ENCODE measurements around the gene PMEPA1. TPM values are rescaled to one million over a fixed set of nuclear protein-coding genes. Genes with fewer than 3 reads are reported as not detected.

PMEPA1 gene
- total RNA-seq, 1 experiment from 2014 or later = 12.2 TPM

DNA sequence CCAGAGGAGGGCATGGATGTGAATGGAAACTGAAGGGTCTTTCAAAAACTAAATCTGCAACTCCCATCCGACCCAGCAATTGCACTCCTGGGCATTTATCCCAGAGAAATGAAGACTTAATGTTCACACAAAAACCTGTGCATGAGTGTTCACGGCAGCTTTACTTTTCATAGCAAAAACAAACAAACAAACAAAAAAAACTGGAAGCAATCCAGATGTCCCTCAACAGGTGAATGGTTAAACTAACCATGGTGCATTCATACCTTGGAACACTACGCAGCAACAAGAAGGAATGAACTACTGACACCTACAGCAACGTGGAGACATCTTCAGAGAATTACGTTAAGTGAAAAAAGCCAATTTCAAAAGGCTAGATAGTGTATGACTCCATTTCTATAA, 32.2 kb downstream of the PMEPA1 start:
- DNase-seq (ENCODE audit: low read depth) = no peak

DNA sequence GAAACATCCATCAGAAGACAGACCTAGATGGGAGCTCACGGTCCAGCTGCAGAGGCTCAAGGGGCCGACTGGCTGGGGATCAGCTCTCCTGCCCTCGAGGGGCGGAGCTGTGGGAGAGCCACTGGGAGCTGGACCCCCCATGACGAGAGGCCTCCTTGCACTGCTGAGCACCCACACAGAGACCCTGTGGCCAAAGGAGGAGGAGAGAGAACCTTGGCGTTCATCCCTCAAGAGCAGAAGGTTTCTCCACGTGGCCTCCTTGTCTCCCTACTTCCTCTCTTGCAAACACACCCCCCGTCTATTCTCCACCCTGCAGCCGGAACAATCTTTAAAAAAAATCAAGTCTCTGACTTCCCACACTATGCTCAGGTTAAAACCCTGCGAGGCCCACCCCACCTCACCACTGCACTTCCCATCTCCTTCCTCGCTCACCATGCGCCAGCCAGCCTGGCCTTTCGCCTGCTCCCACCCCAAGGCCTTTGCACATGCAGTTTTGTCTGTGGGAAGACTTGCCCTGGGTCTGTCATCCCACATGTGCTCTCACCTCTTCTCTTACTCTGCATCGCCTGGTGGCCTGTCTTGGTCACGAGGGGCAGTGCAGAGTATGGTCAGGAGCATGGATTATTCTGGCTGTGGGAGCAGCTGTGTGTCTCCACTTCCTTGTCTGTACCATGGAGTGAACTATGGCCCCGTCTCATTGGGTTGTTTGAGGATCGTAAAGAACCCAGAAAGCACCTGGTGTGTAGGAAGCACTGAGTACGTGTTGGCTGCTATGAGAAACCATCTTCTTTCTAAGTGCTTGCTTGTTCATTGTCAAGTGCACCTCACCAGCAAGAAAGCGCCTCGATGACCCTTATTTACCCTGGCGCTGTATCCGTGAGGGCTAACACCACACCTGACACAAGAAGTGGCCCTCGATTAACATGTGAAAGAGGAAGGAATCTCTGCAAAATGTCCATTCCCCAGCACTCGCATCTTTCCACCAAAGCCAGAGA, 32.9 kb downstream of the PMEPA1 start:
- no peak for DNase-seq (ENCODE audit: low read depth)

- DNase-seq (ENCODE audit: low read depth) = no peak
These were observed 34.0 kb downstream of the PMEPA1 start for GRCh38 chr20:57675773-57676172.

DNA sequence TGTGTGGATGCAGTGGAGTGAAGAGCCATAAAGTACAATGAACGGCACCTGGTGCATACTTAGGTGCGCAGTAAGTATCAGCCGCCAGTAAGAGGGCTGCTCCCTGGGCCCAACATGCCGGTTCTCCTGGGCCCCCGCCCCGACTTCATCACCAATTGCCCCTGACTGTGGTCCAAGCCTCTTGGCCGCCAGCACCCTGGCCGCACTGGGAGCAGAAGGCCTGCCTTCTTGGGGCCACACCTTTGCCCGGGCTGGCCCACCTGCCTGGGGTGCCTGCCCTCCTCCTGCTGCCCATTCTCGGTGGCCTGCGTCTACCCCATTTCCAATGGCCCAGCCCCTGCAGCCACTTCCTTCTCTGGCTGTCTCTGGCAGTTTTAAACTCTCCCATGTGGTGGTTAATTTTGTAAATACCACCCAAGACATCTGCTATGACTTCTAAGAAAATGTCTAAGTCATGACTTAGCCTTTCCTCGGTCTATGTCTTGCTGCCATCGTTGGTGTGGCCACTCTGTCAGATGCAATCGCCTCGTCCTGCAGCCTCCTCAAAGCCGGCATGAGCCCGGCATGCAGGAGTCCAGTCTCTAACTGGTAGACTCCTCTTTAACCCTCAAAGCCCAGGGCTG, 36.8 kb downstream of the PMEPA1 start:
- DNase-seq (ENCODE audit: low read depth) = no peak

GRCh38 chr20:57672164-57672563, 37.7 kb downstream of the PMEPA1 start:
- DNase-seq (ENCODE audit: low read depth) = no peak

DNA sequence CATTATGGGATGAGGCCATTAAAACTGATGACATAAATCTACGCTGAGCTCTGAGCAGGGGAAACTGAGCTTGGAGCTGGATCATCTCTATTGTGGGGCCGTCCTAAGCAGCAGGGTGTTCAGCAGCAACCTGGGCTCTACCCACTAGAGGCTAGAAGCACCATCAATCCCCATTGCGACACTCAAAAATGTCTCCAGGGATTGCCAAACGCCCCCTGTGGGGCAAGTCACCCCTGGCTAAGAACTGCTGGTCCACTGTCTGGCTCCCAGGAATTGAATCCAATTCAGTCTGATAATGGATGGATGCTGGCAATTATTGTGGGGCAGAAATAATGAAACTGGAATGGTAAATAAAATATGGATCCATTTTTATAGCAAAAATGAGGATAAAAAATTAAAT, 38.2 kb downstream of the PMEPA1 start:
- DNase-seq (ENCODE audit: low read depth) = no peak

- DNase-seq (ENCODE audit: low read depth) = no peak
These were observed 38.8 kb downstream of the PMEPA1 start for GRCh38 chr20:57671072-57671391.

DNA sequence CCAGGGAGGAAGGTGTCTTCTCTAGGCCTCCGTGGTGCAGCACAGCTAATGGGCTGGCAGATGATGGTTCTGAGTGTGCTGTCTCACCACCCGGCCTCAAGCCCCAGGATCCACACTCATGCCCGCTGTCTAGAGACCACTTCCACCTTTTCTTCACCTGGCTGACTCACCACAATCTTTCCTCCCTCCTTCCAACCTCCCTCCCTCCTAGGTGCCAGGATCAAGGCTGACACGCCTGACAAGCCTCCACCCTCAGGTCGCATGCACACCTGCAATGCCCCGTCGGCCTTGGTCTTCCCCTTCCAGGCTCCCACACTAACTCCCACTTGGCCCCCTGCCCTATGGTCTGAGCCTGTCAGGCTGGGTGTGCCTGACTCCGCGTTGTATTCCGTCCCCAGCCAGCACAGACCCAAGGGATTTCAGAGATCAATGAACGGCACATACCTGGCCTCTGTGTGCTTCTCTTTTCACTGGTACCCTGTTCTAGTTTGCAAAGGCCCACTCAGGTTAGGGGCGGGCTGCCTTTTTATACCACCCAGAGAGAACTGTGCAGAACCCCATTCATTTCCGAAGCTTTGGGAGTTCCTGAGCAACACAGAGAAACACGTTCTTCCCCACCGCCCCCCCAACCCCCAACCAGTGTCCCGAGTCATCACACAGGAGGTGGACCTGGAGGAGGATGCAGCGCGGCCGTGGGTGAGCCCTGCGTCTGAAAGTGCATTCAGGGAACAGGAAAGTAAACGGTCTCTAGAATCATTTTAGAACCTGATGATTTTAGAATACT, 39.3 kb downstream of the PMEPA1 start:
- no peak for DNase-seq (ENCODE audit: low read depth)

DNA sequence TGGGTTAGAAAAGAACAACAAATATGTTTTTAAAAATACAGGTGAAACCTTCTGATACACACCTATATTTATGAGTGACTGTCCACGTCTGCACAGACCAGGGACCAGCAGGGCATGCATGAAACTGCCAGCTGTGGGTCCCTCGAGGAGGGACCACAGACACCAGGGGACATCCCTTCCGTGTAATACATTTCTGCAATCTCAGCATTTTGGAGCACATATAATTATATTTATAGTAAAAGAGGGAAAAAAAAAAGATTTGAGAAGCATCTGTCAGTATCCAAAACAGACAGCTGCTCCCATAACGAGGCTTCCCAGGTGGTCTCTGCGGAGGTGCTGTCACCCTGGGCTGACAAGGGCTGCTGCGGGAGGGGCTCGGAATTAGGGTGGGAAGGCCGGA, 40.2 kb downstream of the PMEPA1 start:
- no peak for DNase-seq (ENCODE audit: low read depth)

DNA sequence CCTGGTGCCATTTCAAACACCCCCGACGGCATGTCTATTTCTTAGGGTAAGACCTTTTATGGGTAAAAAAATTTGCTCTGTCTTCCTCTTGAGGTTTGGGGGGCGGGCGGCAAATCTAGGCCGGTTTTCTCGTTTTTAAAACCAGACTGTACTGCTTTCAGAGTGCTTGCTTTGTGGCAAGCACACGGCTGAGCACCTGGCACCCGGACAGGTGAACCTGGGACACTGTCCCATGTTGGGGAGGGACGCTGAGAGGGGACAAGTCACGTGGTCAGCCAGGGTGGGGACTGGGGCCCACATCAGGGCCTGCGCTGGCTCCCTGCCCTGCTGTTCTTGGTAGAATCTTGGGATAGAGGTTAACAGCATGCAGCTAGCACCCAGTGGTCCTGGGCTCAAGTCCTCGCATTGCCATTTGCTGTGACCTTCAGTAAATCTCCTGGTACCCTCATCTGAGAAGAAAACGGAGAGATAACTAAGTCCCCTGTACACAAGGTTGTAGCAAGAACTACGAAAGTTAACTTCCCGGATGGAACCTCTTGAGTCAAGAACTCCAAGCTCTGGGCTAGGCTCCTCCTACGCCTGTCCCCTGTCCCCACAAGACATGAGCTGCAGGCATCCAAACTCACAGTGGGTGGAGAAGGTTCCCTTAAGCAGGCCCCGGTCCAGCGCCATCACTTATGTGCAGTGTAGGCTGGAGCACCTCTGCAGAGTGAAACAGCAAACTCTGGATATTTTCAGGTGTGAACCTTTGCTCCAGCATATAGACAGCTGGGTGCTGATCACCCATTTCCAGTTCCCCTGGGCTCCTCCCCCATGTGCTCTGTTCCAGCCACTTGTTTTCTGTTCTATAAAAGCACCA, 41.7 kb downstream of the PMEPA1 start:
- no peak for DNase-seq (ENCODE audit: low read depth)

DNA sequence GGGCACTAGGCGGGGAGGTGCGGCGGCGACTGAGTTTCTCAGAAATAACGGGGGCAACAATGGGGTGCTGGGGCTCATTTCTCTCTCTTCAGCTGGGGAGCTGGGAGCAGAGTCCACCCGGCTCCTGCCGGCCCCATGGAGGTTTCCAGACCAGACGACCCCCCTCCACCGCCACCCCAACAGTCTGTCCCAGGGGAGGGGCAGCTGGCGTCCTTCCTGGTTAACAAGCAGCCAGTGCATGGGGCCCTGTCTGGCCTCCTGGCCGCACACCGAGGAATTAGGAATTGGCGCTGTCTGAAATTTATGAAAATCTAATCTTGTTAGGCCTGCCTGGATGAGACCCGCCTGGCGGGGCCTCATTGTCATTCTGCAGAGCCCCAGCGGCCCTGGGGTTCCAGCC, 42.4 kb downstream of the PMEPA1 start:
- no peak for DNase-seq (ENCODE audit: low read depth)

- no peak for DNase-seq (ENCODE audit: low read depth)
These were observed 43.0 kb downstream of the PMEPA1 start for GRCh38 chr20:57666834-57667157.

- DNase-seq (ENCODE audit: low read depth) = no peak
These were observed 43.5 kb downstream of the PMEPA1 start for GRCh38 chr20:57666106-57666833.

- no peak for DNase-seq (ENCODE audit: low read depth)
These were observed 44.2 kb downstream of the PMEPA1 start for GRCh38 chr20:57665589-57665971.

DNA sequence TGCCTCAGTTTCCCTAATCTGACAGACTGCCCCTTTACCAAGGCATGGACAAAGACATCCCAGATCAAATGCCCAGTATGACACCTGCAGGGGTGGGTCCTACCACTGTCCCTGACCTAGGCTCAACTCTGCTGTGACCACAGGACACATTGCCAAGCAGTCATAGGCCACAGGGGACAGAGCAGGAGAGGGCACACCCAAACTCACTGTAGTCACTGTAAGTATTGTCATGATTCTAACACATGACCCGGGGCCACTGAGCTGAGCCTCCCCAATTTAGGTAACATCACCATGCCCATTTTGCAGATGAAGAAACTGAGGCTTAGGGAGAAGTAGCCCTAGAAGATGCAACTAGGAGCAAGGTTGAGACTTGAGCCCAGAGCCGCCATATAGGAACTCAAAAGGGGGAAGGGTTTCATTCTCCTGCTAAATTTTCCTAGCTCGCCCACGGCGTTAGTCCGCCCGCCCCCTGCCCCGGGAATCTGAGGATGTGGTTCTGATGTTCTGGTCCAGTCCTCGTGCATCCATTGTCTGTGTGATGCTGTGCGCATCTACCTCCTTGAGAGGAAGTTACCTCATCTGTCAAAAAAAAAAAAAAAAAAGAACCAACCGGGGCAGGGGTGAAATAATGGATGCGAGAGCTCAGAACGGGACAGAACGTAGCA, 44.8 kb downstream of the PMEPA1 start:
- no peak for DNase-seq (ENCODE audit: low read depth)

DNA sequence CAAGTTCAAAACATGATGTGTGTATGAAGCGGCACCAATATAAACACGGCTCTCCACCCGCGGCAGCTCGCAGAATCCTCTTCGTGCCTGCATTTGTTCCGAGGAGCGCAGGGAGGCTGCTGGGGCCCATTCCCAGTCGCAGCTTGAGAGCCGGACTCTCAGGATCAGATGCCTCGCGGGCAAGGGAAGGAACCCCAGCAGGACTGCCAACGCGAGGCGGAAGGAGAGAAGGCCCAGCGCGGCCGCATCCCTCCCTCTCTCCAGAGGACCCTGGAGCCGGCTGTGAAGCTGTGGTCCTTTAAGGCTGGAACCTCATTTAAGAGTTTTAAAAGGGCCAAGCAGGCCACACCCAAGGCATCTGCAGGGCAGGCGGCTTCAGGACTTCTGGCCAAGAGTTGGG, 45.3 kb downstream of the PMEPA1 start:
- no peak for DNase-seq (ENCODE audit: low read depth)

DNA sequence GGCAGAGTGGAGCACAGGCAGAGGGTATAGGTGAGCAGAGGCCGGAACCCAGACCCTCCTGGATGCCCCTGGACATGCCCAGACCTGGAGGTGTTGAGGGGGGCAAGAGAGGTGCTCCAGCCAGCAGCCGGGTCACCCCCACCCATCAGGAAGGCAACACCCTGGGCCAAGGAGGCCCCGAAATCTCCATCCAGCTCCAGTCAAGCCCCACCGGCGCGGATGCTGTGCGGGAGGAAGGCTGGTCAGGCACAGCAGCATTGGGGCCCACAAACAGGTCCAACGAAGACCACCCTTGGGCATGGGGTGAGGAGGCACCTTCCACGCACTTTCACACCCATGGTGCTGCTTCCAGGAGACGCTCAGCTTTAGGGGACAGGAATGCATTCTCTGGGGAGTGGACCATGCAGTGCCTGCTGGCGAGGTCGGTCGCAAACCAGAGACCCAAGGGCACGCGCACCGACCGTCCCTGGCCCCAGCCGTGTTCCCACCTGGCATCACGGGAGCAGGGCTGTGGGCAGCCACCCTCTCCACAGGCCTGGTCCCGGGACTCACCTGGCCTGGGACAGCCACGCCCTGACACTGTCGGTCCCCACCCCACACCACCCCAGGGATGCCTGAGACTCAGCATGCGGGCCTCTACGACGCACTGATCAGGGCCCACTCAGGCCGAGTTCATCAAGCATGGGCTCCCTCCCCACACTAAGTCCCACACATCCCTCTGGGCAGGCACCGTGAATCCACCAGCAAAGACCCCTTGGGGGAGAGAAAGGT, 45.9 kb downstream of the PMEPA1 start:
- DNase-seq (ENCODE audit: low read depth) = no peak

DNA sequence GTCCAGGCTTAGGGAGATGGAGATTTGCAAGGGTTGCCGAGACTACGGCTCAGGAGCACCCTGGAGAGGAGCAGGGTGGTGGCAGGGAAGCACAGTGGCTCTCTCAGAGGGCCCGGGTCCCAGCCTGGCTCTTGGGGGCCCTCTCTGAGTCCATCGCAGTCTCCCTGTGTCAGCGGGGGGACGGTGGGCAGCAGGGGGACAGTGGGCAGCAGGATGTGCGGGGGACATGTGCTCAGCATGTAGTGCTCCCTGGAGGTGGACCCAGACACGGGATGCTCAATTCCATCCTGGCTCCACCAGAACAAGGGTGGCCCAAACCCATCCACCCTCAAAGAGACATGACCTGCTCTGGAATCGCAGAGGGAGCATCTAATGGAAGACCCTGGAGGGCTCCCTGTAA, 46.6 kb downstream of the PMEPA1 start:
- DNase-seq (ENCODE audit: low read depth) = no peak

DNA sequence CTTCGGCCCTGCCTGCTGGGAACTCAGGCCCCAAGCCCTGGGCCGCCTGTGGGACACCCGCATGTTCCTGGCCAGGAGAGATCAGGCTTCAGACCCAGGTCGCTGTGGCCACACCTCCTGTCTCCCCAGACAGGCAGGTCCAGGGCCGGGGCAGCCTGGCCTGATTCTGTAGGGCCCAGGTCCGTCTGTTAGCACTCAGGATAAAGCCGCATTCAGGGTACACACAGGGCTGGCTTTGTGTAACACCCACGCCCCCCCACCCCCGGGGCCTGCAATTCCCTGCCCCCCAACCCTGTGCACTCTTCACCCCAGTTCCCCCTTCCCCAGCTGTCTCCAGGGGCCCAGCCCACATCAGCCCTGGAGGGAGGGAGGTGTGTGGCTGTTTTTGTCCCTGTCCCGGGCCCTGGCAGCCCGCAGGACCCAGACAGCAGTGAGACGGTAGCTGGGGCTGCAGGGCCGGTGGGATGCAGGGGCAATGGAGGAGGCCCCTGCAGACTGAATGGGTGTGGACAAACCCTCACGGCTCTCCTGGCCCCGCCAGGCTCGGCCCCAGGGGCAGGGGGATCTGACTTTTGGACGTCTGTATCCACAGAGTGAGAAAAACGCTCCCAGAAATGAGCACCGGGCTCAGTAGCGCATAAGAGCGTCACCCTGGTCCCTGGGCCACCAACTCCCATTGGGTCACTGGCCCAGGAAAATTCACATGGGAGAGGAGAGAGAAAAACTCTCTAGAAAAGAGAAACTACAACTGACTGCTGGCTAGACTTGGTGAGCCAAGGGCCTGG, 47.2 kb downstream of the PMEPA1 start:
- DNase-seq (ENCODE audit: low read depth) = no peak
